HG02938 (cell line): Measurements from ENCODE around the gene LDHAL6B.

Experiments used
- ATAC-seq: cut with Tn5 transposase; IDR thresholded peaks from one replicate; pipeline ENCODE4 v1.9.1; 2021; ENCODE audit warnings: mild to moderate bottlenecking, moderate library complexity; ENCODE audit not compliant: unreplicated experiment

LDHAL6B gene

GRCh38 chr15:59216911-59217310 is 10.3 kb downstream of the LDHAL6B start:
- ATAC-seq: no peak

- ATAC-seq: no peak
Observed at GRCh38 chr15:59217876-59218498, 11.3 kb downstream of the LDHAL6B start.

GRCh38 chr15:59218710-59219109 is 12.1 kb downstream of the LDHAL6B start:
- no peak for ATAC-seq

GRCh38 chr15:59221511-59222505 is 15.2 kb downstream of the LDHAL6B start:
- no peak for ATAC-seq

- no peak for ATAC-seq
Observed at GRCh38 chr15:59222906-59223550, 16.4 kb downstream of the LDHAL6B start.

- no peak for ATAC-seq
Observed at GRCh38 chr15:59223736-59224135, 17.1 kb downstream of the LDHAL6B start.

GRCh38 chr15:59224474-59224873 is 17.8 kb downstream of the LDHAL6B start:
- ATAC-seq: no peak

- no peak for ATAC-seq
Observed at GRCh38 chr15:59227021-59227420, 20.4 kb downstream of the LDHAL6B start.

- no peak for ATAC-seq
Observed at GRCh38 chr15:59229015-59229414, 22.4 kb downstream of the LDHAL6B start.

GRCh38 chr15:59229453-59229852 is 22.8 kb downstream of the LDHAL6B start:
- no peak for ATAC-seq

- ATAC-seq: no peak
Observed at GRCh38 chr15:59230531-59231055, 23.9 kb downstream of the LDHAL6B start.

GRCh38 chr15:59232476-59232875 is 25.8 kb downstream of the LDHAL6B start:
- no peak for ATAC-seq

- no peak for ATAC-seq
Observed at GRCh38 chr15:59236394-59236793, 29.8 kb downstream of the LDHAL6B start.

GRCh38 chr15:59237119-59237855 is 30.6 kb downstream of the LDHAL6B start:
- ATAC-seq: peak; percentile 59

- ATAC-seq: peak; percentile 40
Observed at GRCh38 chr15:59237924-59238331, 31.3 kb downstream of the LDHAL6B start.

GRCh38 chr15:59240036-59240435 is 33.4 kb downstream of the LDHAL6B start:
- ATAC-seq: no peak

GRCh38 chr15:59242649-59243048 is 36.0 kb downstream of the LDHAL6B start:
- no peak for ATAC-seq

- no peak for ATAC-seq
Observed at GRCh38 chr15:59243622-59244021, 37.0 kb downstream of the LDHAL6B start.

- ATAC-seq: peak; percentile 95
Observed at GRCh38 chr15:59244337-59244736, 37.7 kb downstream of the LDHAL6B start.

GRCh38 chr15:59245559-59245958 is 38.9 kb downstream of the LDHAL6B start:
- no peak for ATAC-seq

- ATAC-seq: no peak
Observed at GRCh38 chr15:59247364-59247763, 40.7 kb downstream of the LDHAL6B start.
